Jurkat, Clone E6-1 (cell line): ENCODE data around the gene CD7.

ENCODE experiments used
- DNase-seq: peaks from one replicate; pipeline ENCODE4 v3.0.0-alpha.2; 2011; ENCODE audit warnings: low read depth, low spot score
- H3K4me3 ChIP-seq: 2 replicates; pipeline ENCODE4 v1.5.1; 2011; ENCODE audit warnings: mild to moderate bottlenecking, low read length, control low read depth, moderate library complexity

CD7 gene

GRCh38 chr17:82270651-82271050, 46.8 kb downstream of the CD7 start:
- no peak for DNase-seq

GRCh38 chr17:82269882-82270500, 47.4 kb downstream of the CD7 start:
- no peak overlapping the region for H3K4me3 ChIP-seq
- DNase-seq: no peak

More at GRCh38 chr17:82270651-82271050, 46.8 kb downstream of the CD7 start:
- no peak overlapping the region for H3K4me3 ChIP-seq

GRCh38 chr17:82269138-82269881, 48.1 kb downstream of the CD7 start:
- H3K4me3 ChIP-seq: no peak overlapping the region

GRCh38 chr17:82267575-82268379, 49.6 kb downstream of the CD7 start:
- H3K4me3 ChIP-seq: no peak overlapping the region

More at GRCh38 chr17:82269138-82269881, 48.1 kb downstream of the CD7 start:
- no peak for DNase-seq

GRCh38 chr17:82266142-82266541, 51.3 kb downstream of the CD7 start:
- DNase-seq: no peak
- H3K4me3 ChIP-seq: no peak overlapping the region

More at GRCh38 chr17:82267575-82268379, 49.6 kb downstream of the CD7 start:
- no peak for DNase-seq
